GM12878 (cell line): ENCODE results near the gene NEK3.

Experiments used
- CTCF ChIP-seq, 3 experiments: IDR thresholded peaks in 2 of 3; conservative IDR thresholded peaks in 1 of 3; 2 replicates each; pipeline ENCODE4 v1.5.1; 2011; ENCODE audit warnings: low read depth in 3 of 3, low read length in 3 of 3, mild to moderate bottlenecking in 3 of 3, control low read depth in 2 of 3, moderate library complexity in 2 of 3, inconsistent platforms in 1 of 3, mixed read lengths in 1 of 3; ENCODE audit not compliant: control insufficient read depth in 2 of 3, insufficient read depth in 1 of 3; ENCODE audit errors: extremely low read depth in 1 of 3
- E2F4 ChIP-seq: IDR thresholded peaks from 2 replicates; pipeline ENCODE4 v1.6.1; 2012; ENCODE audit warnings: low read depth, low read length, improper control_type of control experiment
- EP300 ChIP-seq, 2 experiments: fragments of 150-350 bp in 1 of 2; IDR thresholded peaks; 2 replicates each; pipeline ENCODE4 v1.6.1; 2011 to 2012; ENCODE audit warnings: low read depth in 2 of 2, low read length in 2 of 2, borderline replicate concordance in 1 of 2, improper control_type of control experiment in 1 of 2, inconsistent platforms in 1 of 2; ENCODE audit not compliant: control insufficient read depth in 1 of 2
- EZH2 ChIP-seq: IDR thresholded peaks from 2 replicates; pipeline ENCODE4 v1.6.1; 2012; ENCODE audit warnings: low read depth, mild to moderate bottlenecking, control low read depth, inconsistent platforms, low read length, borderline replicate concordance; ENCODE audit not compliant: control insufficient read depth
- GATAD2B ChIP-seq: fragments of 450-650 bp; conservative IDR thresholded peaks from 2 replicates; pipeline ENCODE4 v1.6.1; 2017; ENCODE audit warnings: low read depth, mild to moderate bottlenecking, moderate library complexity
- MTA3 ChIP-seq: IDR thresholded peaks from 2 replicates; pipeline ENCODE4 v1.6.1; 2012; ENCODE audit warnings: low read length, inconsistent platforms, borderline replicate concordance
- POLR2A ChIP-seq: IDR thresholded peaks from 2 replicates; pipeline ENCODE4 v1.6.1; 2011; ENCODE audit warnings: low read depth, mild to moderate bottlenecking, low read length
- POLR2AphosphoS5 ChIP-seq: IDR thresholded peaks from 2 replicates; pipeline ENCODE4 v1.6.1; 2011; ENCODE audit warnings: mild to moderate bottlenecking, low read length, inconsistent platforms
- TCF7 ChIP-seq: IDR thresholded peaks from 2 replicates; pipeline ENCODE4 v1.6.1; 2014; ENCODE audit warnings: antibody characterized with exemption, borderline replicate concordance
- USF1 ChIP-seq: IDR thresholded peaks from 2 replicates; pipeline ENCODE4 v1.6.1; 2011; ENCODE audit warnings: borderline replicate concordance, low read depth, mild to moderate bottlenecking, moderate library complexity, mixed read lengths, low read length; ENCODE audit not compliant: insufficient read depth; ENCODE audit errors: extremely low read length
- ZBTB40 ChIP-seq: fragments of 450-650 bp; IDR thresholded peaks from 2 replicates; pipeline ENCODE4 v1.6.1; 2016; ENCODE audit warnings: mild to moderate bottlenecking, moderate library complexity, borderline replicate concordance

- TF ChIP-seq ZBTB40 (no peak), CTCF (IDR thresholded peaks at IDR 0.05 in 2 of 3, conservative IDR thresholded peaks at IDR 0.05 in 1 of 3; ENCODE audit: control insufficient read depth in 2 of 3, extremely low read depth in 1 of 3, insufficient read depth in 1 of 3, low read depth in 3 of 3, low read length in 3 of 3) (no peak), POLR2A (no peak), USF1 (no peak), E2F4 (no peak), MTA3 (no peak), POLR2AphosphoS5 (no peak), EP300 (IDR thresholded peaks at IDR 0.05; ENCODE audit: borderline replicate concordance in 1 of 2, control insufficient read depth in 1 of 2, low read depth in 2 of 2, low read length in 2 of 2) (no peak), GATAD2B (no peak), EZH2 (no peak), TCF7 (no peak)
These were observed 18.1 kb downstream of the NEK3 start for GRCh38 chr13:52141299-52141698.
